H4 (cell line): ENCODE measurements around the gene MYO1D. TPM values are rescaled to one million over a fixed set of nuclear protein-coding genes. Genes with fewer than 3 reads are reported as not detected.
A peak's percentile ranks its signal among the peaks of the same experiment; 100 is the strongest.
"Not testable (repeated sequence)": the region's sequence is repeated elsewhere in the genome, so short reads cannot be mapped to it uniquely, and the experiment has no call there.

Experiments
- DNase-seq: peaks from one replicate; pipeline ENCODE4 v3.0.0-alpha.2; 2015; ENCODE audit warnings: low spot score
- total RNA-seq: library from RNA; depleted of rRNA; stranded (reverse); fragments of >200 nt; shearing (Covaris generic); gene quantifications from 2 replicates; pipeline ENCODE4 v1.2.3, GENCODE V29; 2014; rRNA removed

Gene MYO1D
- 7.6 and 12.6 TPM in 2 replicates for total RNA-seq

DNA sequence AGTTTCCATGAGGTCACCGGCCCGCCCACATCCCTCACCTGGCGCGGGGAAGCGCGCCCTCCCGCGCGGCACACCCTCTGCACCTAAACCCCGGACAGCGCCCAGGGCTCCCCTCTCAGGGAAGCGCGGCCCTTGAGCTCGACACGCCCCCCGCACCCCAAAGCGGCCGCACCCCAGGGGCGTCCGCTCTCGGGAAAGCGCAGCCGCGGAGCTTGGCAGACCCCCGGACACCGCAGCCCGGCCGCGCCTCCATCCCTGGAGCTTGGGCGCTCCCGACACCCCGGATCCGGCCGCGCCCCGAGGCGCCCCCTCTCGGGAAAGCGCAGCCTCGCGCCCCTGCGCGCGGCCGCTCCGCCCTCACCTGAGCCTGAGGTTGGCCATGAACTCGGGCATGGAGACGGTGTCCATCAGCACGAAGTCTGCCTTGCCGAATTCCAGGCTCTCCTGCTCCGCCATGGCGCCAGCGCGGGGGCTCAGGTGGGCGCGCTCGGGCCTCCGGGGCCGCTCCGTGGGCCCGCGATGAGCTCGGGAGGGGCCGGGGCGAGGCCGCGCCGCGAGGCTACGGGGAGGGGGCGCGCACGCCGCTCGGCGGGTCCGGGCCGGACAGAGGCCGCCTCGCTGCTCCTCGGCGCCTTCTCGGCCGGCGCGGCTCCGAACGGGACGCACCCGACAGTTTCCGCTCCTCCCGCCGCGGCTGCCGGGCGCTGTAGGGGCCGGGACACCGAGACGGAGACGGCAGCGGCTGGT is at the start of gene MYO1D:
Gene MYO1D, minus strand, starts transcription at position 708 of the 747 bp plus-strand sequence. Its CDS starts 252 bp downstream, at position 456.
- DNase-seq: peak; percentile 13

DNA sequence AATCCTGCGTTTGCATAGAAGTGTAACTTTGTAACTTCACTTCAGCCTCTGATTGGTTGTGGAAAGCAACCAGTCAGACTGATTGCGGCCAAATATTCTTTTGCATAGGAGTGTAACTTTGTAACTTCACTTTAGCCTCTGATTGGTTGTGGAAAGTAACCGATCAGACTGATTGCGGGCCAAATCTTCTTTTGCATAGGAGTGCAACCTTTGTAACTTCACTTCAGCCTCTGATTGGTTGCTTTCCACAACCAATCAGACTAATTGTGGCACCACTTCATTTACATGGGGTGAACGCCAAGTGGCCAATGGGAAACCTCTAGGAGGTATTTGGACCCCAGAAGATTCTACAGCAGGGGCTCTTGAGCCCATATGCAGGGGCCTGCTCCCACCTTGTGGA is 49.3 kb upstream of the MYO1D start:
- no peak for DNase-seq

DNA sequence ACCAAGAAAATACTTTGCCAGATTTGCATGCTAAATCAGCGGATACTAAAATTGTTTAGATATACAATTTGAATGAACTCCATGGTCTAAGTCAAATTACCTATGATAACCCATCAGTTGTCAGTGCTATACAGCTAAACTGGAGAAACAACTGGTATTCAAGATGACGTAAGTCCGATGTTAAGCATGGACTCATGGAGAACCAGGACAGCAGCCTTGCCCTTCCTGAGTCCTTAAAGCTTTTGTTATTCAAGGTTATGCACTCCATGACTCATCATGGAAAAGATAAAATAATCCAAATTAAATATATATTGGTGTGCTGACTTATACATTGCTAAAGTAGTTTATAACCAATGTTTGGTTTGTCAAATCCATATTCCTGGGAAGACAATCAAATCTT is 47.0 kb upstream of the MYO1D start:
- not testable (repeated sequence) for DNase-seq

DNA sequence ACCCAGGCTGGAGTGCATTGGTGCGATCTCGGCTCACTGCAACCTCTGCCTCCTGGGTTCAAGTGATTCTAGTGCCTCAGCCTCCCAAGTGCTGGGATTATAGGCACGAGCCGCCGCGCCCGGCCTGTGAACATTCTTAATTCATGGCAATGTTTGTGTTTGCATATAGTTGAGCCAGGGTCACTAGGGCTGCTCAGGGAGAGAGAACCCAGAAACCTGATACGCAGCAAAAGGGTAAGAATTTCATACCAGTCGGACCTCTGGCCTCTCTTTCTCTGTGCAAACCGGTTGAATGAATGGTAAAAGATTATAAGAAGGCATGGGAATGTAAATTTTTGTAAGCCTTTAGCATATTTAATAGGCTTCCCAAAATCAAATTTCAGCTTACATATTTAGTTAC is 44.1 kb upstream of the MYO1D start:
- no peak for DNase-seq

DNA sequence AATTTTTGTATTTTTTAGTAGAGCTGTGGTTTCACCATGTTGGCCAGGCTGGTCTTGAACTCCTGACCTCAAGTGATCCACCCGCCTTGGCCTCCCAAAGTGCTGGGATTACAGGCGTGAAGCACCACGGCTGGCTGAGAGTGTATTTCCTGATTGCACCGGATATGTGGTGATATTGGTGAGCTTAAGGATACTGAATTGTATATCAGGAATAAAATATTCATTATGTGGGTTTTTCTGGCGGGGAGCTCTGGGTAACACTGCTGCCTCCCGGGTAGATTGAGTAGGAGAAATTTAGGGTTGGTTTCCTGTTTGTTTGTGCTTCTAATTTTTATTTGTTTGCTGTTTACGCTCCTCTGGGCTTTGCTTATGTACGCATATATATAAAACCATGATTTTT is 43.4 kb upstream of the MYO1D start:
- no peak for DNase-seq

DNA sequence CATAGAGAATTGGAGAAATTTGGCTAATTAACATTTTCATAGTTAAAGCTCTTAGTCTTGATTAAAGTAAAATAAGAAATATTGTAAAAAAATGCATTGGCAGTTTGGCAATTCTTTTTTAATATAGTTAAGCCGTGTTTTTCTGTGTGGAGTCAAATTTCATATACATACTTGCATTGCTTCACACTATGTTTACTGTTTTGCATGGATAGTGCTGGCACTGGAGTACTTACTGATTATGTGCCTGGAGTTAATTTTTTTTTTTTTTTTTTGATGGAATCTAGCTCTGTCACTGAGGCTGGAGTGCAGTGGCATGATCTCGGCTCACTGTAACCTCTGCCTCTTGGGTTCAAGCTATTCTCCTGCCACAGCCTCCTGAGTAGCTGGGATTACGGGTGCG is 43.0 kb upstream of the MYO1D start:
- not testable (repeated sequence) for DNase-seq

DNA sequence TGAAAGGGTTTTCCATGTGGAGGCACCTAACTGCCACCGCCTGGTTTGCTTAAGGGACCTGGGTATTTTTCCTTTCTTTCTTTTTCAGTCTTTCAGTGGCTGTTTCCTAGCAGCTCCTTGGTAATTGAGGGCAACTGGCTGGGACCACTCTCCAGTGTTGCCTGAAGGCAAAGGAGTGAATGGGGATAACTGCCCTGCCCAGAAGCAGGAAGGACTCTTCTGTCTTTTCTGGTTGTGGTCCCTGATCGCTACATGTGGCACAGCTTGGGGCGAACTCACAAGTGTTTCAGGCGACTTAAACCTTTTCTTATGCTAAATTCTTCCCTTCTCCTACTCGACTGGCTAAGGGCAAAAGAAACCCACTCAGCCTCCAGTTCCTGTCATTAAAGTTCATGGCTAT is 40.9 kb upstream of the MYO1D start:
- no peak for DNase-seq

DNA sequence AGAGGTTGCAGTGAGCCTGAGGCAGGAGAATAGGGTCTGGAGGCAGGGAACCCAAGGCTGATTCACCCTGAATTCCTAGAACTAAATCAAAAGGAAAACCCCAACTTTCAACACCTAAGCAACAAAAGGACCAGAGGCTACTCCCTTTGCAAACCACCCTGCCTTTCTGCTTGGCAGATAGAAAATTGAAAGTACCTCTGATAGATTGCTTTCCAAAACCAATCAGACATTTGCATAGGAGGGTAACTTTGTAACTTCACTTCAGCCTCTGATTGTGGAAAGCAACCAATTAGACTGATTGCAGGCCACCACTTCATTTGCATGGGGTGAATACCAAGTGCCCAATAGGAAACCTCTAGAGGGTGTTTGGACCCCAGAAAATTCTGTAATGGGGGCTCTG is 40.2 kb upstream of the MYO1D start:
- no peak for DNase-seq

DNA sequence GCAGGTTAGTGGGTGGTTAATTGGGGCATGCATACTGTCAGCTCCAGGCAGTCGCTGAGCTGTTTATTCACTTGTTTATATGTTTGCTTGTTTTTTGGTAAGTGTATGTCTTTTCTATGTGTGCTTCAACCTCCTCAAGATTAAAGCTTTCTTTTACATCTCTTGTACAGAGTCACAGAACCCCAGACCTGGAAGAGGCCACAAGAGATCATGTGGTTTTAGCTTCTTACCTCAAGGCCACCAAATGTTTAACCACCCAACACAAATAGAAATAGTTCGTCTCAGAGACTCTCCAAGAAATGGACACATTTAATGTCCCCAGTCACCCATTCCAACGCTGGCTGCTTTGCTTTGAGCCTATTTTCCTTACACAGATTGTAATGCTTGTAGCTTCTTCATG is 39.2 kb upstream of the MYO1D start:
- DNase-seq: no peak

DNA sequence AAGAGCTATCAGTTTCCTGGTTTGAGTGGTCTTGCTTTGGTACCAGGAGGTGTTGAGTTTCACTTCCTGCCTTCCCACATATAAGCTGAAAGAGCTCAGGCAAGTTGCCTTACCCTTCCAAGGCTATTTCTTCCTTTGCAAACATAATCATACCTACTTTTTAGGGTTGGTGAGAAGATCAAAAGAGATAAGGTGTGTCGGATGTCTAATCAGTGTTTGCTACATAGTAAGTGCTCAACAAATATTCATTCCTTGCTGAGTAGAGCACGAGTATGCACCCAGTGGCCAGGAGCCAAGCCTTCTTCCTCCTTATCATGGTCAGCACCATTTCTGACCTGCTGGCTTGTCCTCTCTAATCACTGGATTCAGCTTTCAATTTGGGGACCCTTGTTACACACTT is 38.3 kb upstream of the MYO1D start:
- DNase-seq: no peak

DNA sequence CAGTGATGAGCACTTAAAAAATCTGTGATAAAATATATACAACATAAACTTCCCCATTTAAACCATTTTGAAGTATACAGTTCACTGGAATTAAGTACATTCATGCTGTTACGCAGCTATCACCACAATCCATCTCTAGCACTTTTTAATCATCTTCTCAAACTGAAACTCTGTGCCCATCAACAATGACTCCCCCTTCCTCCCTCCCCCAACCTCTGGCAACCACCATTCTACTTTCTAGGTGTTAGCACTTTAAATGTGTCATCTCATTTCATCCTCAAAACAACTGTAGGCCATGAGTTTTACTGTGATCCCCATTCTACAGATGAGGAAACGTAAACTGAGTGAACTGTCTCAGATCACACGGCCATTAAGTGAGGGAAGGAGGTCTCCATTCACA is 37.3 kb upstream of the MYO1D start:
- no peak for DNase-seq

DNA sequence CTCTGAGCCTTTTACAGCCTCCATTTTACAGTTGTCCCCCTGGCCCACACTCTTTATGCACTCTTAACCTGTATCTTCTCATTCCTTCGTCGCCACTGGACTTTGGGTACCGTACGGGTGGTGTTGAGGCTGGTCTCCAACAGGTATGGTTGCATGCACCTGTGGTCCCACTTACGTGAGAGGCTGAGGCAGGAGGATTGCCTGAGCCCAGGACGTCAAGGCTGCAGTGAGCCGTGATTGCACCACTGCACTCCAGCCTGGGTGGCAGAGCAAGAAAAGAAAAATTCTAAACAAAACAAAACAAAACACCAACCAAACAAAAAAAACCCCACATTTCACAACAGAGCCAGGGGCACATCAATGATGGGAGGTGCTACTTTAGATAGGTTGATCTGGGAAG is 36.7 kb upstream of the MYO1D start:
- no peak for DNase-seq

DNA sequence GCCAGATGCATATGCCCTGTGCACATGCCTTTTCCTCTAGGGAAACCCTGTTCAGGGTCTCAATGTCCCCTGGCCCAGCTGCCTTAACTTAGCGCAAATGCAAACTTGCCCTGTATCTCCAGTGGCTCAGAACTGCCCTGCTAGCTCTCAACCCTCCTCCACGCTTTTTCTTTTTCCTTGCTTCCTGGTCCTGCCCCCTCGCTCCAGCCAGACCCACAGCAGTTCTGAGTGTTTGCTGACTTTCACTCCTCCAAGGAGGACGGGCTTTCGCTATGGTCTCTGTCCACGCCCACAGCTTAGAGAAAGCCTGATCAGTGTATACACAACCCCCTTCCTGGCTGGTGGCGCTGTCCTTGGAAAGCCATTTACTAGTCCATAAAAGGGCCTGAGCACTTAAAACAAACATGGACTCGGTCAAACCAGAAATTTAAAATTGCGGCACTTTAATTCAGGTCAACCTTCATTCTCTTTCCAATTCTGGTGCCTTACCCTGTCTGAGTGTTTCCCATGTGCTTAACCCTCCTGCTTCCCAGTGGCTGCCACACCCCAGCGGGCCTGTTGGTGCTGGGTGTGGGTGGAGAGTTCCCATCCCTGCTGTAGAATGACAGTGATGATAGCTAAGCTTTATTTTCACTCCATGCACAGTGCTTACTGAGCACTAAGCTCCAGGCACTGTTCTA is 35.4 kb upstream of the MYO1D start:
- peak; percentile 67 for DNase-seq

DNA sequence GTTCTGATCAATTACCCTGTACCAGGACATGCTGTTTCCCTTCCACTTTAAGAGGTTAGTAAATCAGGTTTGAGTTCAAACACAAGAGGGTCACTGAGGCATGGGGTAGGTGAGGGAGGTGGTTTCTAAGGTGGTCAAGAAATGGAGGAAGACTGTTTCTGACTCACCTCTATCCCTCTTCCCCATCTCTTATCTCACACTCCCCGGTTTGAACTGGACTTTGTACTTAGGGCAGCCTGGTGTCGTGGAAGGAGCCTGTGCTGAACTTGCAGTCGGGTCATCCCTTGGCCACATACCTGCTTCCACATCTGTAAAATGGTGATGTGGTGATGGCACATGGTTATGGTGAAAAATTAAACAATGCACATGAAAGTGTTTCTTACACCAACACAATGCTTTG is 33.8 kb upstream of the MYO1D start:
- DNase-seq: no peak

DNA sequence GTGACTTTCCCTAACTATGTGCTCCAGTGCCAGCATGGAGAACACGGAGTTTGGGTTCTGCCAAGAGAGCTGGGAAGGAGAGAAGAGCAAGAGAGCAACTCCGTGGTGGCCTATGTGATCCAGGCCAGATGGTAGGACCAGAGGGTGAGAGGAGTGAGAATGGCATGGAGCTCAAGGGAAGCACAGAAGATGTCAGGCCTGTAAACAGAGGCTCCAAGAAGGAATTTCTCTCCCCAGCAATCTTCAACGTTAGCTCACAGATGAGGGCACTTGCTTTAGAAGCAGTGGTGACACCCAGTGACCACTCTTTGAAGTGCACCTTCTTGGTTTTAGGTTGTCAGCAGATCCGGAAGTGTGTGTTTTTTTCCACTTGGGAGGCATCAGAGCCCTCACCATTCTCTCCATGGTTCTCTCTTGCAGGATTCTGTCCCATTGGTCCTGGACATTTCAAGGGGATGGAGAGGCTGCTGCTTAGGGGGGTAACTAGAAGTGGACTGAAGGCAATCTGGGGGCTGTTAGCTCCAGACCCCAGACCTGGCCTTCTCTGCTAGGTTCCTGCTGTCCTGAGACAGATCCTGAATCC is 33.0 kb upstream of the MYO1D start:
- DNase-seq: peak; percentile 84

DNA sequence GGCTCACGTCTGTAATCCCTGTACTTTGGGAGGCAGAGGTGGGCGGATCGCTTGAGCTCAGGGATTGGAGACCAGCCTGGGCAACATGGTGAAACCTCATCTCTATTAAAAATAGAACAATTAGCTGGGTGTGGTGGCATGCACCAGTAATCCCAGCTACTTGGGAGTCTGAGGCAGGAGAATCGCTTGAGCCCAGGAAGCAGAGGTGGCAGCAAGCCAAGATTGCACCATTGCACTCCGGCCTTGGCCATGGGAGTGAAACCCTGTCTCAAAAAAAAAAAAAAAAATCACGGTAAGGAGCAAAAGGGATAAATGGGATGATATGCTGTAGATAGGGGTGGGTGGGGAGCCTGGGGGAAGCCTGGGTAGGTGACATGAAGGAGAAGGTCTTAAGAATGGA is 30.7 kb upstream of the MYO1D start:
- DNase-seq: no peak

DNA sequence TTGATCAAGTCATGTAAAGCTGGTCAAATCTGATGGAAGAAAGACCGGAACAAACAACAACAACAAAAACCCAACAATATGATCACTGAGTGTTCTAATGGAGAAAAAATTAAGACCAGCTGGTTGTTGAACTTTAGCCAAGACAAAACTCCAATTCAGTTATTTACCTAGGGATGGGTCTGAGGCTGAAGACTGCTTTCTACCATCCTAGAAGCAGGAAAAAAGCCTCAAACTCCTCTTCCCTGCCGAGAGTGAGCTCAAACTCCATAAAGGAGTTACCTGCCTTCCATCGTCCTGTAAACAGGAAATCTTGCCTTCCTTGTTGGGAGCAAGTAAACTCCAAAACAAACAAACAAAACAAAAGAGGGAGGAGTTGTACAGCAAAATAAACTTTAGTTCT is 28.0 kb upstream of the MYO1D start:
- no peak for DNase-seq

DNA sequence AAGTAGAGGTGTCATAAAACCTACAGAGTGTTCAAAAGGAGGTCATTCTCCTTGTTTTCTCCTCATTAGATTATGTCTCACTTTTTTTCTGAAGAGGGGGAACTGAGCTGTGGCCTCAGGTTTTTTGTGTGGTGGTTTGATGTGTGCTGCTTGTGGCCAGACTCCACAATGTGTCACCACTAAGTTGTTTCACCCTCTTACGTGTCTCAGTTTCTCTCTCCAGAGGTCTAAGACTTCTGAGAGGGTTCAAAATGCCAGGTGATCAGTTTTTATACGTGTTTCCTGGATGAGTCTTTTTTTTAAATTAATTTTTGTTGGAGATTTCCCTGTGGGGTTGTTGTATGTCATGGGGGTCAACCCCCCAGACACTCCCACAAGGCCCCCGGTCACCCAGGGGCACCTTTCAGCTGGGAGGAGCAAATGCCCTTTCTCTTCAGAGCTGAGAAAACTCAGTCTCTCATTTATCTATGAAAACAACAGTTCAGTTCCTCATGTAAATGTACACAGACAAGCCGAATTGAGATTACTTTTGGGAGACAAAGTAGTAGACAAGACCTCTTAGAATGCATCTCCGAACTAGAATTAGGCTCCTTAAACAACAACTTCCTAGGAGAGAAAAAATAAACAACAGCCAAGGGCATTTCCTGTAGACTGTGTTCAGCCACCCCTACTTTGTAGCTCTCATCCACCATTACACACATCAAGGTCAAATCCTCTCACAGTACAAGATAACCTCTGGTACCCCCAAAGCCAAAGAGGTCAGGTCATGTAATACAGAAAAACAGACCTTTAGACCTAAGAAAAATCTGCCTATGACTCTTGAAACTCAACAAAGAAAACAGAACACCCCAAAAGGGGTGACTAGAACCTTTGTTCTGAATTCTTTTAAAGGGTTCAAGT is 27.1 kb upstream of the MYO1D start:
- no peak for DNase-seq

DNA sequence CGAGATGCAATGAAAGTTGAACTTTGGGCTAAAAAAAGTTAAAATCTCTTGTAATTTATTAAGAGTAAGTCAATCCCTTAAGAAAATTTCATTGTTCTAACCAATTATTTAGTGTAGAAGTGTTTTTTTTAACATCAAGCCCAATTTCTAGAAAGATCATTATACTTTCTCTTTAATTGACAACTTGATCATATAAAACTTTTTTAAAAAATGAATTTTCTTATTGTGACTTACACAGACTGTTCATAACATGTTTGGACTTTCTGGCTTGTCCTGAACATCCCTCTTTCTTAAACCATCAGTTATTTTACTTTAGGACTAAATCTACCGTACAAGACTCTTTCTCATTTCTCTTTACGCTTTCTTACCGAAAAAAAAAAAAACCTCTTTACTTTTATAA is 24.8 kb upstream of the MYO1D start:
- DNase-seq: no peak

DNA sequence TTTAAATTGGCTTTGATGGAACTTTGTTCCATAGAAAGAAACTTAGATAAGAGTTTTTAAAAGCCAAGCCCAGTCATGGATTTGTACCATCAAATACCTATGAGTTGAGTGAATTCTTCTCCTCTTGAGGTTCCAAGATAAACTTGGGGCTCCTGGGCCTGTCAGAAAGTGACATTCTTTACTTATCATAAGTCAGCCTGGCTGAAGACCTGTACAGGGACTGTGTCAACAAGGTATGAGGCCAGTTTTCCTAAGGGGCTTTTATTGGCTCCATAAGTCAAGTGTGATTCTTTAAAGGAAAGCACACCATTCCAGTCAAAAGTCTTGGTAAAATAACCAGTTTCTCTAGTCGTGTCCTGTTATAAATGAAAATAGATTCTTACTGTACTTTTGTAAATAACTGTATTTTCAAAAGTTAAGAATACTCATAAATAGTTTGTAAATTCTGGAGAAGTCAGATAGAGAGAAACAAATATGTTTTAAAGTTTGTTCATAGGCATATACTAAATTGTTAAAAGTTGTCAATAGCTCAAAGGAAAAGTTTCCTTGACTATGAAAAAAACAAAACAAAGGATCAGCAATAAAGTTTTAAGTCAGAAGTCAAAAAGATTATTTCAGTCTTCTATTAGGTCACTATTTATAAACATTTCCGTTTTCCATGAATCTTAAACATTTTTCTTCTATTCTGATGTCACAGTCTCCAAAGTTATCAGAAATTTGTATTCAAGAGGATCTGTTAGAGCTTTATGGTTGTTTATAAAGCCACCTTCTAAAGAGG is 22.5 kb upstream of the MYO1D start:
- DNase-seq: no peak

DNA sequence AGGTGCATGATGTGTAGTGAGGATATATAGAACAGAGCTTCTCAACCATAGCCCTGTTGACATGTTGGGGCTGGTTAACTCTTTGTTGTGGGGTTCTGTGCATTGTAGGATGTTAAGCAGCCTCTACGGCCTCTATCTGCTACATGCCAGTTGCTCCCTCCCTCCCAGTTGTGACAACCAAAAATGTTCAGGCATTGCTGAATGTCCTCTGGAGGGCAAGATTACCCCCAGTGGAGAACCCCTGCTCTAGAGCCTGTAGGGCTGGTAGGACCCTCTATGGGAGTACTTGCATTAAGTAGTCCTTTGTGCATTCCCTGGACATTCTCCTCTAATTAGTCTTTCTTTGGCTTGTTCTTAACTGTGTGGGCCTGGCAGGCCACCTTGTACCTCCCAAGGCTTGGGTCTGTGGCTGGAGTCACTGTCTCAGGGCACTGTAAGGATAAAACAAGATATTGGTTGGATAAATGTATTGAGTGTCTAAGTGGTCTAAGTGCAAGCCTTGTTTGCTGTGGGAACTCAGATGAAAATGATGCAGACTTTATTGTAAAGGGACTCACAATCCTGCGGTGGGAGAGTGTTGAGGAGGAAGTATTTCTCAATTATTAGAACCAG is 19.8 kb upstream of the MYO1D start:
- DNase-seq: no peak
